Suprapubic skin (tissue), 4 donors: Measurements from ENCODE around the gene TFAP2B. TPM values are rescaled to one million over a fixed set of nuclear protein-coding genes. Genes with fewer than 3 reads are reported as not detected.

Experiments
- DNase-seq, 2 donors: peaks; one replicate each; pipeline ENCODE4 v3.0.0-alpha.2; 2019; ENCODE audit warnings: low spot score in 2 of 2
- H3K27ac ChIP-seq: fragments of 200-600 bp; sonication (generic); one replicate; pipeline ENCODE4 v1.5.1; 2019
- H3K27me3 ChIP-seq: fragments of 200-600 bp; sonication (generic); one replicate; pipeline ENCODE4 v1.5.1; 2019
- H3K36me3 ChIP-seq: fragments of 200-600 bp; sonication (generic); one replicate; pipeline ENCODE4 v1.5.1; 2019
- H3K4me1 ChIP-seq: fragments of 200-600 bp; sonication (generic); one replicate; pipeline ENCODE4 v1.5.1; 2019
- H3K4me3 ChIP-seq: fragments of 200-600 bp; sonication (generic); one replicate; pipeline ENCODE4 v1.5.1; 2019; ENCODE audit warnings: mild to moderate bottlenecking
- H3K9me3 ChIP-seq: fragments of 200-600 bp; sonication (generic); one replicate; pipeline ENCODE4 v1.5.1; 2019
- EP300 ChIP-seq: sonication (generic); formaldehyde crosslinking; IDR thresholded peaks from one replicate; pipeline ENCODE4 v1.6.1; 2017; ENCODE audit warnings: antibody characterized with exemption
- POLR2A ChIP-seq, 2 donors: fragments of 450-650 bp; IDR thresholded peaks; one replicate each; pipeline ENCODE4 v1.6.1; 2017; ENCODE audit warnings: antibody characterized with exemption in 2 of 2, mild to moderate bottlenecking in 2 of 2, moderate library complexity in 2 of 2
- POLR2AphosphoS5 ChIP-seq, 3 donors: sonication (generic); formaldehyde crosslinking; IDR thresholded peaks; one replicate each; pipeline ENCODE4 v1.6.1; 2017; ENCODE audit warnings: antibody characterized with exemption in 3 of 3
- WGBS: methylation state at CpG from one replicate; pipeline ENCODE4 v1.1.5; 2018; 5-methylcytosine and 5-hydroxymethylcytosine counted together
- total RNA-seq, 4 donors: library from RNA; depleted of rRNA; stranded (reverse); fragments of >200 nt; gene quantifications; one replicate each; pipeline ENCODE4 v1.1.0, GENCODE V29; 2016
- TF ChIP-seq, protein P1 (sequence below), 2 donors: fragments of 200-600 bp in 1 of 2; fragments of 450-650 bp in 1 of 2; sonication (generic) in 1 of 2; IDR thresholded peaks; one replicate each; pipeline ENCODE4 v1.5.1; 2016 to 2019; ENCODE audit warnings: antibody characterized with exemption in 2 of 2, mild to moderate bottlenecking in 1 of 2, moderate library complexity in 1 of 2

TFAP2B gene
- total RNA-seq, 4 donors from 2014 or later = 4.3 to 9.0 (median 8.2) TPM

DNA sequence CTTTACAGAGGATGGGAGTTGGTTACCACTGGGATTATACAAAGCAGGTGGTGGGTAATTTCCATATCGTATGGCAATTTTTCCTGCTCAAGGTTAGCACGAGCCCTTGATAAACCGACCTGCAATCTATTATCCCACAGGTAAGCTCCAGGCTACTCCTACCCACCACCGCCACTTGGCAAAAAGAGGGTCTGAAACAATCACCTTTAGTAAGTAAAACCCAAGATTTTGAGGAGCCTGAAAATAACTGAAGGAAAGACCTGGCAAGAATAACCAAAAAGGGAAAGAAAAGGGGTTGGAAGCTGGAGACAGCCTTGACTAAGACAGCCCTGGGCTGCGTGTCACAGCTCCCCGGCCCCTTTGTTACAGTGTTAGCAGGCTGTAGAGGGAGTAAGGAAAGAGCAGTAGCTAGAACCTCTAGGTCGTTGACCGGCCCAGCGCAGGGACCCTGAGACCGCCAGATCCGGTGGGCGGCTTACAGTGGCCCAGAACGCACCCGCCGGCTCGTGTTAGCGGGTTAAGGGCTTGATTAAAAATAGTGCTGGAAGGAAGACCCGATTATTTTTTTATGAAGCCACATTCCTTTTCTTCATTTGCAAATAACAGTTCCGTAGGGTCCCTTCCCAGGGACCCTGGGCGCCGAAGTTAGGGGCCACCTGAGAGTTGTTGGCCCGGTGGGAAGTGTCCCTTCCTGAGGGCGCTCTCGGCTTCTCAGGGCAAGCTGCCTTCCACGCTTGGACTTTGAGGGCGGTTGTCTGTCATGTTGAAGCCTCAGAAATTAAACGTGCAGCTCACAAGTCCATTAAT, 30.5 kb downstream of the TFAP2B start:
- DNase-seq = no peak
- TF ChIP-seq POLR2AphosphoS5 (IDR thresholded peaks at IDR 0.05) = no peak
- TF ChIP-seq POLR2A (IDR thresholded peaks at IDR 0.05) = no peak
- no peak for TF ChIP-seq EP300
- TF ChIP-seq, protein P1, sequence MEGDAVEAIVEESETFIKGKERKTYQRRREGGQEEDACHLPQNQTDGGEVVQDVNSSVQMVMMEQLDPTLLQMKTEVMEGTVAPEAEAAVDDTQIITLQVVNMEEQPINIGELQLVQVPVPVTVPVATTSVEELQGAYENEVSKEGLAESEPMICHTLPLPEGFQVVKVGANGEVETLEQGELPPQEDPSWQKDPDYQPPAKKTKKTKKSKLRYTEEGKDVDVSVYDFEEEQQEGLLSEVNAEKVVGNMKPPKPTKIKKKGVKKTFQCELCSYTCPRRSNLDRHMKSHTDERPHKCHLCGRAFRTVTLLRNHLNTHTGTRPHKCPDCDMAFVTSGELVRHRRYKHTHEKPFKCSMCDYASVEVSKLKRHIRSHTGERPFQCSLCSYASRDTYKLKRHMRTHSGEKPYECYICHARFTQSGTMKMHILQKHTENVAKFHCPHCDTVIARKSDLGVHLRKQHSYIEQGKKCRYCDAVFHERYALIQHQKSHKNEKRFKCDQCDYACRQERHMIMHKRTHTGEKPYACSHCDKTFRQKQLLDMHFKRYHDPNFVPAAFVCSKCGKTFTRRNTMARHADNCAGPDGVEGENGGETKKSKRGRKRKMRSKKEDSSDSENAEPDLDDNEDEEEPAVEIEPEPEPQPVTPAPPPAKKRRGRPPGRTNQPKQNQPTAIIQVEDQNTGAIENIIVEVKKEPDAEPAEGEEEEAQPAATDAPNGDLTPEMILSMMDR (IDR thresholded peaks at IDR 0.05) = no peak
- Histone ChIP-seq H3K36me3 (no peaks in the 10 kb centered on the region), H3K4me3 (peak overlapping the region; percentile 43), H3K4me1 (peaks cover 32% of the 10 kb centered on the region), H3K27me3 (peaks cover 72% of the 10 kb centered on the region), H3K27ac (peak overlapping the region; percentile 85), H3K9me3 (no peaks in the 10 kb centered on the region)
- WGBS = 12% methylated on average over 27 of the region's 27 CpGs

DNA sequence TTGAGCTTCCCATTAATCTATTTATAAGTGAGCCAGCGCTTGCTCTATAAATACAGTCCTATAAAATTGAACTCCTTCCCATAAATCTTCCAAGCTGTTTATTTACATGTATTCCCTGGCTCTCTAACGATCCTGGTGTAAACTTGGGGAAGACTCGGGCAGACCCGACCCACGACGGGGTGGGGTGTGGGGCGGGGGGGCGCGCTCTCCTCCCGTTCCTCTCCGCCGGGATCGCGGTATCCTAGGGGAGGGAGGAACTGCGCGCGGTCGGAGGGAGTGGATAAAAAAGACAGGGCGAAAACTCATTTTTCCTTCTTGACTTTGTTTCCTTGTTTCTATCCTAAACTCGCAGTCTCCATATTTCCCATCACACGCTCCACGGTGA, 31.1 kb downstream of the TFAP2B start:
- Histone ChIP-seq H3K27ac (peak overlapping the region; percentile 85), H3K9me3 (no peaks in the 10 kb centered on the region), H3K4me3 (peak overlapping the region; percentile 43), H3K4me1 (peaks cover 32% of the 10 kb centered on the region), H3K36me3 (no peaks in the 10 kb centered on the region), H3K27me3 (peaks cover 66% of the 10 kb centered on the region)
- WGBS = 4% methylated on average over 22 of the region's 22 CpGs
- TF ChIP-seq POLR2A (IDR thresholded peaks at IDR 0.05) = no peak
- no peak for TF ChIP-seq EP300
- TF ChIP-seq, protein P1 (IDR thresholded peaks at IDR 0.05) = no peak
- TF ChIP-seq POLR2AphosphoS5 (IDR thresholded peaks at IDR 0.05) = no peak
- no peak for DNase-seq

DNA sequence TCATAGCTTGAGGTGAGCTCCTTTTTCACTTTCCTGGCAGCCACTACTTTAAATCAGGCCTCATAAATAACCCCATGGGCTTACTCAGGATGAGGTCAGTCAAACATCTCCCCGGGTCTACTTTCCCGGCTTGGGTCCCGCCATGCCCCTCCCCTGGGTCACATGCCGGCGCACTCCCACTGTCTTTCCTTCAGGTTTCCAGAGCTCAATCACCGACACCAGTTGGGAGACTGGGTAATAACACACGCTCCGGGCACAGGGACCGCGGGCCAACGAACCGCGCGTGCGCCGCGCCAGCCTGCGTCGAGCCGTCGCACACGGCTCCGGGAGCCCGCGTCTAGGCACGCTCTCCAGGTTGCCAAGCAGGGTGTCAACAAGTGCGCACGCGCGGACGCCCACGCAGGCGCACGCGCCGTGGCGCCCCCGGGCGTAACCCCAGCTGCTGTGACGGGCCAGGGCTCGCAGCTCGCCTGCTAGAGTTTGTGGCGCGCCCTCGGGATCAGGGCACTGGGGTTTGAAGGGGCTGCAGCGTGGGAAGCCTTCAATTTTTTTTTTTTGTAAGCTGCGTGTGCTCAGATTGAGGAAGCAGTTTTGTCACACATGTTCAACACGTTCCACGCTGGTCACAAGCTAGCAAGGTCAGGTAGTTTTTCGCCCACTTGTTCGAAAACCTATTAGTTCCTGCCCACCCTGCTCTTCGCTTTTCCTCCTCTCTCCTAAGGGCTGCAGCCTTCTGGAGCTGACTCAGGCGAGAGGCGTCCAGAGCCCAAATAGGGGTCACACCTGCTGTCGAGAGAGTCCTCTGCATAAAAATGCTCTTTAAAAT, 31.8 kb downstream of the TFAP2B start:
- Histone ChIP-seq H3K4me3 (peak overlapping the region; percentile 43), H3K36me3 (no peaks in the 10 kb centered on the region), H3K27me3 (peaks cover 59% of the 10 kb centered on the region), H3K9me3 (no peaks in the 10 kb centered on the region), H3K27ac (peak overlapping the region; percentile 85), H3K4me1 (peaks cover 32% of the 10 kb centered on the region)
- WGBS = 3% methylated on average over 27 of the region's 55 CpGs
- DNase-seq = no peak
- no peak for TF ChIP-seq EP300
- TF ChIP-seq, protein P1 (IDR thresholded peaks at IDR 0.05) = no peak
- TF ChIP-seq POLR2AphosphoS5 (IDR thresholded peaks at IDR 0.05) = peak in 1 of 3 donors; percentile 6
- TF ChIP-seq POLR2A (IDR thresholded peaks at IDR 0.05) = no peak

DNA sequence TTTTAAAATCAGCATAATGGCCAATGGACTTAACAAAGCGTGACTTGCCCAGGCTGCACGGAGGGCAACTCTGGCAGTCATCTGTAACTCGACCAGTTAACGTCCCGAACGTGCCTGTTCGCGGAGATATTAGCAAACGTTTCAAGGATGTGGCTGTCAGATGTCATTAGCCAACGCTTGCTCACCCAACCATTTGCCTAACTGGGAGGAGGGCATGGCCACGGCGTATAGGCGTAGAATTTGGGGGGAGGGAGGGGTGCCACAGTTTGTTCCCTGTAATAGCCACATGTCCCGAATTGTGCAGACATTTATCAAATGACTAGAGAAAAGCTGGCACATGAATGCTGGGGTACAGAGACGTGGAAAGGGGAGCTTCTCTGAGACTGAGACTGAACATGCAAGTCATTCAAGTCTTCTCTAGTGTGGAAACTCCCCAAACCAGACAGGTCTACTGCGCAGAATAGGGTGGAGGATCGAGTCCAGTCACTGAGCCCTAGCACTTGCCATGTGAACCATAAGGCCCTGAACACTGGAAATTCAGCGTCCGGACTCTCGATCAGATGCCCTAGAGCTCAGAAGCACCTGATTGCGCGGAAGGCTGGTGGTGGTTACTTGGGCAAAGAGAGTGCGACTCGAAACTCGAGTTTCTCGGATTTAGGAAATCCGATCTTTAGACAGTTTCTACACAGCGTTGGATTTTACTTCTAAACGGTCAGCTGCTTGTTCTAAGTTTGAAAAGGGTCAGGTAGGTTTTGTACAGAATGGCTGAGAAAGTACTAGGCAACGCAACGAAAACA, 32.6 kb downstream of the TFAP2B start:
- no peaks in the 10 kb centered on the region for H3K9me3 ChIP-seq
- no peaks in the 10 kb centered on the region for H3K36me3 ChIP-seq
- DNase-seq = no peak
- TF ChIP-seq, protein P1 (IDR thresholded peaks at IDR 0.05) = no peak
- TF ChIP-seq POLR2AphosphoS5 (IDR thresholded peaks at IDR 0.05) (no peak), POLR2A (IDR thresholded peaks at IDR 0.05) (no peak), EP300 (no peak)
- 26% methylated on average over 31 of the region's 31 CpGs for WGBS
- peaks cover 24% of the 10 kb centered on the region for H3K4me1 ChIP-seq
- peak overlapping the region; percentile 43 for H3K4me3 ChIP-seq
- H3K27ac ChIP-seq = peak overlapping the region; percentile 85
- H3K27me3 ChIP-seq = peaks cover 51% of the 10 kb centered on the region
